CD1c-positive myeloid dendritic cell (primary cell): ENCODE measurements around the gene NAALADL2.
"Not testable (repeated sequence)": the region's sequence is repeated elsewhere in the genome, so short reads cannot be mapped to it uniquely, and the experiment has no call there.

ENCODE experiments used
- DNase-seq: peaks from one replicate; pipeline ENCODE4 v3.0.0-alpha.2; 2016; ENCODE audit errors: extremely low spot score

The NAALADL2 gene

DNA sequence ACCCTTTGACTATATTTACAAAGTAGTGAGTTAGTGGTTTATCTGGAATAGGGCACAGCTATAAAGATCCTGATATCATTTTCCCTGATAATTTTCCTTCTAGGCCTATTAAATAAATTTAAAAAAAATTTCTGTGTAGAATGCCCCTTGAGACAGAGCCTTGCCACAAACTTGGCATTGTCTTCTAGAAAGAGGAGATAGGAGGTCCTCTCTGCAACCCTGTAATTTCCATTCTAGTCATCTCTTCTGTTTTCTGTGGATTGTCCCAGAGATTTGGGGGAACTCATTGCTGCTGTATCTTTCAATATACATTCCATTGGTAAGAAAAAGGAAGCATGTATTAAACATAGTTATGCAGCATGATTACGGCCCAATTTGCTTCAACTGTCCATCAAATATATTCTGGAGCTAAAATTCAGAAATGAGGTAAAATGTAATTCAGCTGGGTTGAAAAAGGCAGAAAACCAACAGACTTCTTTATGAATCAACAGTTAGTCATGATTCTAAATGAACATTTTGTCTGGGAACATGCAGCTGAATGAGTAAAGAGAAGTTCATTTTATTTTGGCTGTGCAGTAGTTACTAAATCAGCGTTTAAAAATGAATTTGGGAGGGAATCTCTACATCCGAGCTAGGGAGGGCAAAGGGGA is 401.1 kb downstream of the NAALADL2 start:
- DNase-seq = no peak

DNA sequence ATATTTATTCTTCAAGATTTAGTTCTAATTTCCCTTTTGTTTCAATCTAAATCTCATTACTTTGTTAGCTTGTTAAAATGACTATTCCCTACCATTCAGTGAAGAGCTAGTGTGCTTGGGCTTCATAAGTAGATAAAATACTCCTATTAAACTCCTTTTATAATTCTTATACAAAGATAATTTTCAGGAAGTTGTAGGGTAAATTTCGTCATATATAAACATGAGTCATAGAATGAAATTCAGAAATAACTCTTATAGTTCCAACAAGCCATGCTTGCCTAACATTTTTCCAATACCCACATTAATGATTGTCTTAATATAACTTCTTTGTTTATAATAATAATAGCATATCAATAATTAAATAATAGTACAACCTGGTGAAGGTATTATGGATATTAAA is 407.3 kb downstream of the NAALADL2 start:
- DNase-seq = no peak

DNA sequence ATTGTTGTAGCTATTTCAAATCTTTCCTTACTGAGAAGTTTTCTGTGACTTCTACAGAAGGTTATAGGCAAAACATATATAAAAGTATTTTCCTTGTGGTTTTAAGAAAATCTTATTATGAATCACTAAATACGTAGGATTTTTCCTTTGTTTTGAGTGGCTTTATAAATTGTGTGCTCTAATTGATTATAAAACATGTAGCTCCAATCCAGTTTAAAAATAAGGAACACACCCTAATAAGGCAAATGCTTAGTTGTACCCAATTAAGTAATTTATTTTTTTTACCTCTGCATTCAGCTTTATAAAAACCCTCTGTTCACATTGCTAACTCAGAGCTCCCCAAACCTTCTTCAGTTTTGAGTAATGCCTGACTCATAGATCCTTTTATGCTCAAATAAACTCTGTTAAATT is 408.0 kb downstream of the NAALADL2 start:
- no peak for DNase-seq

DNA sequence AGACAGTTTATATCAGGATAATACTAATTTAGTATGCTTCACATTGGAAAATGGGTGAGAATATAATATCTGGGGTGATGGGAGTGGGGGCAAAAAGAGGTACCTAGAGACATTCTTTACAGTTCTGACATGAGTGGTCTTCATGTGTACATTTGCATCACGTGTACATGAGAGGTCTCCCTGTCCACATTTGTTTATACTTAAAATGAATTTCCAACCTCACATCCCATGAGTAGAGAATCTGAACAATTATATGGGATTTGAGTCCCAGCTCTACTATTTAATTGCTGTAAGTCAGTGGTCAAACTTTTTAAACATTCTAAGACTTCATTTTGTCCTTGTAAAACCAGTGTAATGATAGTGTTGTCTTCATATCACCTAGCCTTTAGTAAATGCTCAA is 408.4 kb downstream of the NAALADL2 start:
- no peak for DNase-seq

- no peak for DNase-seq
These were observed 410.3 kb downstream of the NAALADL2 start for GRCh38 chr3:175269394-175269793.

DNA sequence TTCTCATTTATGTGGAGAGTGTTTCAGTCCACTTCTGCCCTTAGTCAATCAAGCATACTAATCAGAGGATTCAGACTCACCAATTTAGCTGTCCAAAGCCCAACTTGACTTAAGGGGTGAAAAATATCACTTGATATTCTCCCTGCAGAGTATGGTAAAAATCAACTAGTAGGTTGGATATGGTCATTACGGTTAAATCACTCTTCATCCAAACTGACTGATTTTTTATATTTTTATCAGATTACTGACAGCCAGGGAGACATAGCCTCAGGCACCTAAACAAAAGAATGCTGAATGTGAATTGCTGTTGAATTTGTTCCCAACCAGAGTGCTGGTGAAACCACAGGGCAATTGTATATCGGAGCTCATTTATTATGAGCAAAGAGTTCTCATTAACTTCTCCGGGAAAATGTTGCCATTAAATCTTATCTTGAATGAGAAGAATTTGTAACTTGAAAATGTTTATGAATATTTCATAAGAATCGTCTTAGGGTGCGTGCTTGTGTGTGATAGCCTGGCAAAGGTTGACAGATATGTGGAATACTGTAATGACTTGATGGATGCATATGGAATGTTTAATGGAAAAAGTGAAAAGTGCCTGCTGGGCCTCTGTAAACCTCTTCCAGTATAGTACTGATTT is 411.2 kb downstream of the NAALADL2 start:
- DNase-seq = no peak

- no peak for DNase-seq
These were observed 411.7 kb downstream of the NAALADL2 start for GRCh38 chr3:175270866-175271265.

- DNase-seq = not testable (repeated sequence)
These were observed 412.3 kb downstream of the NAALADL2 start for GRCh38 chr3:175271465-175271864.

DNA sequence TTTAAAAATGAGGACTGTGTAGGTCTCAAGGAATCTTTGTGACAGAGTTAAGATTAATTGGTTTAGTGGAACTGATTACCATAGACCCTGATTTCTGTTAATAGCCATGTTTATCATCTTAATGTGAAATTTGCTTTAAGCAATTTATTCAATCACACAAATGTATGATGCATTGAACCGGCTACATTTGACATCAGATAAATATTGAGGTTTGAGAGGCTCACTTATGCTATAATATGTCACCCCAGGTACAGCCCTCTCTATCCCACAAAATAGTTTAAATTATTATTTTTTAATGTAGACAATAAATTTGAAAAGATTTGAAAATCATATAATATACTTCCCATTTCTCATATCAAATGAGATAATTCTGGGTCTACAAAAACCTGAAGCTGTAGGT is 413.3 kb downstream of the NAALADL2 start:
- no peak for DNase-seq

DNA sequence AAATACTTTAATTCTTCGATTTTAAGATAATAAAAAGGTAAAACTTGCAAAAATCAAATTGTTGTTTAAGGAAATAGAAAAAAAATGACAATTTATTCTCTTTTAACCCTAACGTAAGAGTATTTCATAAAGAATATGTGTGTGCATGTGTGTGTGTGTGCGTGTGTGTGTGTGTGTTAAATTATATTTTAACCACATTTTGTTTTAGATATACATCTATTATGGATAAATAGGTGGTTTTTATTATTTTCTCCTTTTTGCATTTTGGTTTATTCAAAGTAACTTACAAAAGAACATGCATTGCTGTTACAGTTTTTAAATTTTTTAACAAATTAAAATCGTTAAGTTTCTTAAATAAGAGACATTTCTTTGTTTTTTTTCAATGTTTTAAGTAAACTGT is 414.4 kb downstream of the NAALADL2 start:
- DNase-seq = no peak

- no peak for DNase-seq
These were observed 414.9 kb downstream of the NAALADL2 start for GRCh38 chr3:175274056-175274455.

GRCh38 chr3:175274474-175275218 is 415.5 kb downstream of the NAALADL2 start:
- no peak for DNase-seq

GRCh38 chr3:175278680-175279079 is 419.5 kb downstream of the NAALADL2 start:
- DNase-seq = no peak

DNA sequence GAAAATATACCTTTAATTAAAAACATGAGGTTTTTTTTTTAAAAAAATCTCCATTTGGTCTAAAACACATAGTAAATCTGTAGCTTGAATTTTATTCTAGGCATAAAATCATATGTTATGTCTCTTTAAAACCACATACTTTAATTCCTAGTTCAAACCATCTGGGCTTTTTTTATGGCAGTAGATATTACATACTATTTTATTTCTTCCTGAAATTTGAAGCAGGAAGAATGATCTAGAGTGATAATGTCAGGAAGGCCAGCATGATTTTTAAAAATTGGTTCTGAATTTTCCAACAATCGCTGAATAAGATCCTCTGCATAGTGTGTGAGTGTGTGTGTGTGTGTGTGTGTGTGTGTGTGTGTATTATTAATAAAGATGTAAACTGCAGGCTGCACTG is 420.3 kb downstream of the NAALADL2 start:
- DNase-seq = no peak

- no peak for DNase-seq
These were observed 420.8 kb downstream of the NAALADL2 start for GRCh38 chr3:175279911-175280310.

DNA sequence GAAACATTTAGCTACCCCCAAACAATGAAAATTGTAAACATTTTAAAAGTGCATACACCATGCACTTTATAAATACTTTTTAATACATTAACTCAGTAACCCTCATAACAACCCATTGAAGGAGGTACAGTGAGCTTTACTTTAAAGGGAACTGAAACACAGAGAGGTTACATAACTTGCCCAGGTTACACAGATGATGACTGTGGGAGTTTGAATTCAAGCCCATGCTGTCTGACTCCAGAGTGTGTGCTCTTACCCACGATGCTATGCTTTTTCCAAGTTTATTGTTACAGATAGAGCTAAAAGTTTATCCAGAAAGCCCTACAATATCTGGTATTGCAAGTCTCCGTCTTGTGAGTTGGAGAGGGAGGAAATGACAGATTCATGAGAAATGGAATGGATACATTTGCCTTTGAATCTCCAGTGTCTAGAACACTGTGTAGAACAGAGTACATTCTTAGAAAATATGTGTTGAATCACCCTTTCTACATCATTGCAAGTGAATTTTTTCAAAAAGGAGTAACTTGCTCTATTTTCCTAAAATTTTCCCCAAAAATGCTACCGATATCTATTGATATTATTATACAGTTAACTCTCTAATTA is 428.3 kb downstream of the NAALADL2 start:
- DNase-seq = no peak

GRCh38 chr3:175288621-175289020 is 429.5 kb downstream of the NAALADL2 start:
- DNase-seq = no peak

DNA sequence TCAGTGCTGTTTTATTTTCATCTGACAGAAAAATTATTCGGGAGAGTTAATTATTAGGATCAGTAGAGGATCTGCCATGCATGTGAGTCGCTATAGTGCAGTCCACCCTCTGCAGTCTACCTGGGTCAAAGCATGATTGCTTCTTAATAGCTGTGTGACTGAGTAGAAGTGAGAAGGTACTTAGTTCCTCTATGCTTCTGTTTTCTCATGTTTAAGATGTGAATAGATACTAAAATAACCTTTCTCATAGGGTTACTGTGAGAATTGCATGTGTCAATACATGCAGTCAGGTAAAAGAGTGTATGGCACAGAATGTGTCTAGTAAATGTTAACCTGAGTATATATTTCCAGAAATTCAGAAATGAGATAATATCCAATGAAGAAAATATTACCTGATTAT is 435.7 kb downstream of the NAALADL2 start:
- DNase-seq = no peak

DNA sequence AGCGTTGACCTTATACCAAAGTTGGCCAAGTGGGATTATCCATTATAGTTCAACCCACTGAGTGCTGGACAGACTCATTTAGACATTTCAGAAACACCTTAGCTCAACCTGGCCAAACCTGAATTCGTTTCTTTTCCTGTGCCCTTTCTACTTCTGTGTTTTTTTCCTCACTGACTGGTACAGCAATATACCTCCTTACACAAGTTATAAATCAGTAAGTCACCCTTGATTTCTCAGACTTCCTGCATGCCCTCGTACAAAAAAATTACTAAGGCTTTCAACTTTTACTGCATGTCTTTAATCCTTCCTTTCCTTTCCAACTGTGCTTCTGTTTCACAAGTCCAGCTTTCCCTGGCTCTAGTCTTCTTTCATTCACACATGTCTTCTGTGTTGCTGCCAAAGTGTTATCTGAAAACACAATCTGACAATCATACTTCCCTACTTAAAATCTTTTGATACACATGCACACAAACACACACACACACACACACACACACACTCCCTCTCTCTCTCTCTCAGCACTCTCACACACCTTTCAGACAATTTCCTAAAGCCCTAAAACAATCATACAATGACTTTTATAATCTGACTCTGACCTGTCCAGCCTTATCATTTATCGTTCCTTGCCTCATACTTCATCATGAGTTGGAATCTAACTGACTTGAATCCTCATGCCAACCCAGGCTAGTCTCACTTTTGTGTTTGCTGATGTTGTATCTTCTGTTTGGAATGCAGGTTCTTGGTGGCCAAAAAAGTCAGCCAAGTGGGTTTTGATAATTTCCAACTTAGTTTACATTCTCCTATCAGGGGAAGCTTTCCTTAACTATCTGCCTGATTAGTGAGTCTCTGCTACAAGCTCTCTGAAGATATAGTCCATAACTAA is 436.4 kb downstream of the NAALADL2 start:
- no peak for DNase-seq

DNA sequence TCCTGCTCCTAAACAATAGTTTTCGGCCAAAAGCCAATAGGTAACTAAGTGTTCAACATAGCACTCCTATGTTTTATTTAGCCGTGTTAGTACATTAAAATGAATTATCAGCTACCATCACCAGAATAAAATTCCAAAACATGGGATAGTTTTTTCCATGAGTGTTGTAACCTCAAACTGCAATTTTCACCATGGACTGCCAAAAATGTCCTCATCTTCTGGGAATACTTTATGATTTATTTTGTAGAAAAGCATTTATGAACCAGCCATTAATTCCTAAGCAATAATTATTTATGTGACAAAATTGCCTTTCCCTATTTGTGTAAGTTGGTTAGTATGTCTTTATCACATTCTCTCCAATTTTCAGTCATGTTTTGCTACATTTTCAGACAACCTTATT is 438.1 kb downstream of the NAALADL2 start:
- no peak for DNase-seq

DNA sequence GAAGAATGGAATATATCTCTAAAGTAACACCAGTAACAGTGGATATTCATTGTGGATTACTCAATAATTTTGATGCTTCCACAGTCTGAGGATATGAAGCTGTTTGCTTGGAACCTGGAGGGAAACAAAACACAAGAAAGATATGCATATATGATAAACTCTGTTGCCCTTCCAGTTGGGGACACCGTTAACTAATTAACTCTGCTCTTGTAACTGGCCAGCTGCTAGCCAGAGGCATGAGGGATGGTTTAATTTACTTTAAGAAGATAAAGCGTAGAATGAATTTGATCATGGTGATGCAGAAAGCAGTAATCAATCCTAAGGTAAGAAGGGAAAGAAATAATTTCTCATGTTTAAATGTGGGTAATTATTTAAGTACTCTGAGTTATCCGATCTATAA is 442.6 kb downstream of the NAALADL2 start:
- DNase-seq = no peak

DNA sequence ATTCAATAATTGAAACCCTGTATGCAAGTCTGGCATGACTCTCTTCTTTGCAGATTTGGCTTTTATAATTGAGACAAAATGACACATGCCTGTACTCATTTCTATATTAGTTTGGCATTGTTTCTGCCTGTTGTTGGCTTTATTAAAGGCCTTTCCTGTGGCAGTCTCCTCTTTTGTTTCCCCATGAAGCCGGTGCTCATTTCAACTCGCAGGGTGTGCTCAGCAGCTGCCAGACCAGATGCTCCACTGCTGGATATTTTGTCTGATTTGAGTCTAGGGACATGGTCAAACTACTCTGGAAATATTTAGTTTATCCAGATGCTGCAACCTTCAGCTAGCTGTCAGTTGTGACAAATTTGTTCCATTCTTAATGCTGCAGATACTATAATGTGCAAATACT is 445.3 kb downstream of the NAALADL2 start:
- DNase-seq = no peak
